ENCODE data around the gene OTX1. TPM values are rescaled to one million over a fixed set of nuclear protein-coding genes. Genes with fewer than 3 reads are reported as not detected.
"Not testable (repeated sequence)": the region's sequence is repeated elsewhere in the genome, so short reads cannot be mapped to it uniquely, and the experiment has no call there.

The OTX1 gene
- total RNA-seq, 1 donor from 2014 or later: not detected

DNA sequence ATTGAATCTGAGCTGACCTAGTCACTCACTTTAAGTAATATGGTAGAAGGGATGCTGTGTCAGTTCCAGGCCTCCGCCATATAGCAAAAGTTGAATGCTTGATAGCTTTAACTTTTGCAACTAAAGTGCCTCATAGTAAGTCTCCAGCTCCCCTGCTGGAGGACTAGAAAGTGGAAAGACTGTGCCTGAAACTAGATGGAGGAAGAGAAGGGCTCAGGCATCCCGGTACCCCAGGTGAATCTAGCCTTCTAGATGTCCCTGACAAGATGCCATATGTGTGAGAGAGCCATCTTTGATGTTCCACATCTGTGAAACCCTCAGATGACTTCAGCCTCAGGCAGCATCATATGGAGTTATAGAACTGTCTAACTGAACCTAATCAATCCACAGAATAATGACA, 21.0 kb downstream of the OTX1 start:
- no peaks in the 10 kb centered on the region for H3K9me3 ChIP-seq
- H3K36me3 ChIP-seq: no peaks in the 10 kb centered on the region
- no peak overlapping the region for H3K27ac ChIP-seq
- intact Hi-C loops (cut with DNase I): no loop called here
- H3K4me1 ChIP-seq: no peaks in the 10 kb centered on the region
- H3K4me3 ChIP-seq: no peak overlapping the region
- DNase-seq (ENCODE audit: extremely low spot score in 2 of 2): no peak
- TF ChIP-seq, protein P1, sequence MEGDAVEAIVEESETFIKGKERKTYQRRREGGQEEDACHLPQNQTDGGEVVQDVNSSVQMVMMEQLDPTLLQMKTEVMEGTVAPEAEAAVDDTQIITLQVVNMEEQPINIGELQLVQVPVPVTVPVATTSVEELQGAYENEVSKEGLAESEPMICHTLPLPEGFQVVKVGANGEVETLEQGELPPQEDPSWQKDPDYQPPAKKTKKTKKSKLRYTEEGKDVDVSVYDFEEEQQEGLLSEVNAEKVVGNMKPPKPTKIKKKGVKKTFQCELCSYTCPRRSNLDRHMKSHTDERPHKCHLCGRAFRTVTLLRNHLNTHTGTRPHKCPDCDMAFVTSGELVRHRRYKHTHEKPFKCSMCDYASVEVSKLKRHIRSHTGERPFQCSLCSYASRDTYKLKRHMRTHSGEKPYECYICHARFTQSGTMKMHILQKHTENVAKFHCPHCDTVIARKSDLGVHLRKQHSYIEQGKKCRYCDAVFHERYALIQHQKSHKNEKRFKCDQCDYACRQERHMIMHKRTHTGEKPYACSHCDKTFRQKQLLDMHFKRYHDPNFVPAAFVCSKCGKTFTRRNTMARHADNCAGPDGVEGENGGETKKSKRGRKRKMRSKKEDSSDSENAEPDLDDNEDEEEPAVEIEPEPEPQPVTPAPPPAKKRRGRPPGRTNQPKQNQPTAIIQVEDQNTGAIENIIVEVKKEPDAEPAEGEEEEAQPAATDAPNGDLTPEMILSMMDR (IDR thresholded peaks at IDR 0.05): no peak
- no peak for TF ChIP-seq POLR2A (IDR thresholded peaks at IDR 0.05)
- TF ChIP-seq POLR2AphosphoS5 (IDR thresholded peaks at IDR 0.05; ENCODE audit: insufficient read depth in 1 of 2, low read depth in 1 of 2): no peak
- no peaks in the 10 kb centered on the region for H3K27me3 ChIP-seq

DNA sequence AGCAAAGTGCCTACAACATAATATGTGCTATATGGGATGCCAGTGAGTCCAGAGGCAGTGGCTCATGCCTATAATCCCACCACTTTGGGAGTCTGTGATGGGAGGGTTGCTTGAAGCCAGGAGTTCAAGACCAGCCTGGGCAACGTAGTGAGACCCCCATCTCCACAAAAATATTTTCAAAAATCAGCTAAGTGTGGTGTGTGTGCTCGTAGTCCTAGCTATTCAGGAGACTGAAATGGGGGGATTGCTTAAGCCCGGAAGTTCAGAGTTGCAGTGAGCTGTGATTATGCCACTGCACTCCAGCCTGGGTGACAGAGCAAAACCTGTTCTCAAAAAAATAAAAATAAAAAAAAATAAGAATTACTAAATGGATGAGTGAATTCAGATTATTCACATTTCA, 23.4 kb downstream of the OTX1 start:
- no peaks in the 10 kb centered on the region for H3K4me1 ChIP-seq
- no peaks in the 10 kb centered on the region for H3K36me3 ChIP-seq
- intact Hi-C loops (cut with DNase I): no loop called here
- no peaks in the 10 kb centered on the region for H3K9me3 ChIP-seq
- no peak overlapping the region for H3K4me3 ChIP-seq
- no peaks in the 10 kb centered on the region for H3K27me3 ChIP-seq
- no peak overlapping the region for H3K27ac ChIP-seq
- DNase-seq (ENCODE audit: extremely low spot score in 2 of 2): no peak
- no peak for TF ChIP-seq POLR2AphosphoS5 (IDR thresholded peaks at IDR 0.05; ENCODE audit: insufficient read depth in 1 of 2, low read depth in 1 of 2)
- TF ChIP-seq POLR2A (IDR thresholded peaks at IDR 0.05): no peak
- TF ChIP-seq, protein P1 (IDR thresholded peaks at IDR 0.05): no peak

DNA sequence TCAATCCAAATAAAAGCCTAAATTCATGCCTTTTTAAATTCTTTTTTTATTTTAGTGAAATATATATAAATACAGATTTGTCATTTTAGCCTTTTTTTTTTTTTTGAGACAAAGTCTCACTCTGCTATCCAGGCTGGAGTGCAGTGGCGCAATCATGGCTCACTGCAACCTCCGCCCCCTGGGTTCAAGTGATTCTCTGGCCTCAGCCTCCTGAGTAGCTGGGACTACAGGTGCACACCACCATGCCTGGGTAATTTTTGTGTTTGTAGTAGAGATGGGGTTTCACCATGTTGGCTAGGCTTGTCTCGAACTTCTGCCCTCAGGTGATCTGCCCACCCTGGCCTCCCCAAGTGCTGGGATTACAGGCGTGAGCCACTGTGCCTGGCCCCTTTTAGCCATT, 23.8 kb downstream of the OTX1 start:
- H3K4me3 ChIP-seq; intact Hi-C loops (cut with DNase I); H3K9me3 ChIP-seq; DNase-seq (ENCODE audit: extremely low spot score in 2 of 2); H3K27me3 ChIP-seq; H3K27ac ChIP-seq; H3K4me1 ChIP-seq; H3K36me3 ChIP-seq: not testable (repeated sequence)

DNA sequence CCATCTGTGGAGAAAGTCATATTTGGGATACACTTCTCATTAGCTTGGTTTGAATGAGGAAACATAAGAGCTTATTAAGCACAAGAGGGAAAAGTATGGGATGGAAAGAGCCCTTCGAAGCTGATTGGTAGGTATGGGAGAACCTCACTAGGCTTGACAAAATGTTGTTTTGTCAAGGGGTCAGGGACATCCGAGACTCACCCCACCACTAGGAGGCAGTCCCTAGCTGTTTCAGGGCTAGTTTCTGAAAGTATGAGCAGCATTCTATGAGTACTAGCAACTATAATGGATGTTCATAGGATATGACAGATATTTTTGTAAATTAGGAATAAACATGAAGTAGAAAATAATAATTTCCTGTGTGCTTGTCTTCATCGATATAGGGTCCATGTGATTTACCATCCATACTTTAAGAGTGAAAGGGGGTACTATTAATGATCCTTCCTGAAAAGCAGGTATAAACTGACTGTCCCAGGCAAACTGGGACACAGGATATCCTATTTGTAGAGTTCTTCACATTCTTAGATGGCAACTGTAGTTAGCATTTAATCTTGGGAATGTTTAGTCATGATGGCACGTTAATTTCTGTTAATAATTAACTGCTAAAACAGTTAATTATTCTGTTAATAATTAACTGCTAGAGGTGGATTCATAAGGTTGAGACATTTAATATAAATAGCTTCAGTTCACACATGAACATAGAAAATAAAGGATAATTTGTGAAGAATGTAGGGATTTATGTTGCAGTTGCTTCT, 28.4 kb downstream of the OTX1 start:
- TF ChIP-seq, protein P1 (IDR thresholded peaks at IDR 0.05): no peak
- no peak for TF ChIP-seq POLR2A (IDR thresholded peaks at IDR 0.05)
- no peak for TF ChIP-seq POLR2AphosphoS5 (IDR thresholded peaks at IDR 0.05; ENCODE audit: insufficient read depth in 1 of 2, low read depth in 1 of 2)
- no peaks in the 10 kb centered on the region for H3K9me3 ChIP-seq
- no peak for DNase-seq (ENCODE audit: extremely low spot score in 2 of 2)
- H3K4me1 ChIP-seq: no peaks in the 10 kb centered on the region
- intact Hi-C loops (cut with DNase I): no loop called here
- no peak overlapping the region for H3K4me3 ChIP-seq
- no peak overlapping the region for H3K27ac ChIP-seq
- no peaks in the 10 kb centered on the region for H3K36me3 ChIP-seq
- no peaks in the 10 kb centered on the region for H3K27me3 ChIP-seq

DNA sequence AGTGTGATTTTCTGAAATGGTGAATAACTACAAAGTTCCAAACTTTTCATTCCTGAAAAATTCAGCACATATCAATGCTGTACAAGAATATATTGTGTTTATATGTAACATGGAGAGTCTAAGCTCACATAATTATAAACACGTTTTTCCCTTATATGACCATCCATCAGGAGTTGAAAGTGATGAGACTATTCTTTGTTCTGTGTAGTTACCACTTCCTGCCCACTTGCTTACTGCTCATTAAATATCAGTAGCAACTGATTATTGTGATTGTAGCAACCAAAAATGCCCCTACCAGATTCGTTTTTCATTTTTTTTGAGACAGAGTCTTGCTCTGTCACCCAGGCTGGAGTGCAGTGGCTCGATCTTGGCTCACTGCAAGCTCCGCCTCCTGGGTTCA, 30.8 kb downstream of the OTX1 start:
- no peak for TF ChIP-seq POLR2A (IDR thresholded peaks at IDR 0.05)
- TF ChIP-seq POLR2AphosphoS5 (IDR thresholded peaks at IDR 0.05; ENCODE audit: insufficient read depth in 1 of 2, low read depth in 1 of 2): no peak
- TF ChIP-seq, protein P1 (IDR thresholded peaks at IDR 0.05): no peak
- Histone ChIP-seq H3K9me3 (no peaks in the 10 kb centered on the region), H3K27me3 (no peaks in the 10 kb centered on the region), H3K27ac (no peak overlapping the region), H3K36me3 (no peaks in the 10 kb centered on the region), H3K4me3 (no peak overlapping the region), H3K4me1 (no peaks in the 10 kb centered on the region)
- DNase-seq (ENCODE audit: extremely low spot score in 2 of 2): no peak
- intact Hi-C loops (cut with DNase I): no loop called here
